Stimulated activated CD8-positive, alpha-beta memory T cell treated with anti-CD3 and anti-CD28 coated beads, Interleukin-2, amount 100 ng/mL, for 48 hours (primary cell): ENCODE data around the gene ADCY6.
A peak's percentile ranks its signal among the peaks of the same experiment; 100 is the strongest.
"Not testable (repeated sequence)": the region's sequence is repeated elsewhere in the genome, so short reads cannot be mapped to it uniquely, and the experiment has no call there.

Experiments used
- DNase-seq, 2 donors: peaks; one replicate each; pipeline ENCODE4 v3.0.0-alpha.2; 2020; ENCODE audit warnings: low read depth in 2 of 2

ADCY6 gene

GRCh38 chr12:48750769-48751356 lies 38.0 kb downstream of the ADCY6 start:
- no peak for DNase-seq

- no peak for DNase-seq
Measured at GRCh38 chr12:48750215-48750614, 38.7 kb downstream of the ADCY6 start.

- DNase-seq, result no peak
Measured at GRCh38 chr12:48744251-48745008, 44.5 kb downstream of the ADCY6 start.

- DNase-seq, result no peak
Measured at GRCh38 chr12:48739618-48740269, 49.1 kb downstream of the ADCY6 start.

- DNase-seq, result no peak
Measured at GRCh38 chr12:48736456-48736855, 52.4 kb downstream of the ADCY6 start.

- no peak for DNase-seq
Measured at GRCh38 chr12:48728807-48729206, 60.1 kb downstream of the ADCY6 start.

GRCh38 chr12:48720737-48721136 lies 68.2 kb downstream of the ADCY6 start:
- not testable (repeated sequence) for DNase-seq

- not testable (repeated sequence) for DNase-seq
Measured at GRCh38 chr12:48720171-48720570, 68.7 kb downstream of the ADCY6 start.

GRCh38 chr12:48719002-48719401 lies 69.9 kb downstream of the ADCY6 start:
- not testable (repeated sequence) for DNase-seq

GRCh38 chr12:48717252-48717695 lies 71.6 kb downstream of the ADCY6 start:
- no peak for DNase-seq

- peak; percentile 98 to 99 for DNase-seq
Measured at GRCh38 chr12:48716493-48717251, 72.2 kb downstream of the ADCY6 start, which contains the start of gene CCNT1. Gene CCNT1 (minus strand): TSS chr12:48716707. CDS start chr12:48716675, 32 bp downstream.
